DND-41 (cell line): ENCODE results near the gene CMBL.

ENCODE experiments used
- CTCF ChIP-seq: IDR thresholded peaks from 2 replicates; pipeline ENCODE4 v1.5.1; 2012; ENCODE audit warnings: borderline replicate concordance, low read length, moderate library complexity, mild to moderate bottlenecking; ENCODE audit not compliant: poor library complexity, severe bottlenecking; ENCODE audit errors: extremely low read depth
- EZH2 ChIP-seq: IDR thresholded peaks from 3 replicates; pipeline ENCODE4 v1.6.1; 2012; ENCODE audit warnings: borderline replicate concordance, low read depth, mild to moderate bottlenecking, moderate library complexity, low read length, inconsistent platforms; ENCODE audit not compliant: severe bottlenecking

- TF ChIP-seq CTCF (no peak), EZH2 (no peak)
These were observed 56.9 kb downstream of the CMBL start for GRCh38 chr5:10250806-10251276.
